Tibial artery (tissue), 4 donors: ENCODE measurements around the gene PCDHA8.
"Not testable (repeated sequence)": the region's sequence is repeated elsewhere in the genome, so short reads cannot be mapped to it uniquely, and the experiment has no call there.

Experiments used
- DNase-seq, 2 donors: peaks; one replicate each; pipeline ENCODE4 v3.0.0-alpha.2; 2019
- H3K27ac ChIP-seq, 2 donors: fragments of 200-600 bp; sonication (generic) in 1 of 2; 1 replicate in 1 of 2; 2 replicates in 1 of 2; pipeline ENCODE4 v1.5.1; 2018 to 2019; ENCODE audit warnings: mild to moderate bottlenecking in 1 of 2
- H3K27me3 ChIP-seq, 2 donors: fragments of 200-600 bp; sonication (generic) in 1 of 2; one replicate each; pipeline versions ENCODE4 v1.5.1 to v1.6.0; 2016 to 2019
- H3K36me3 ChIP-seq, 3 donors: fragments of 200-600 bp; sonication (generic) in 2 of 3; one replicate each; pipeline ENCODE4 v1.5.1; 2016 to 2019; ENCODE audit warnings: mild to moderate bottlenecking in 2 of 3
- H3K4me1 ChIP-seq, 4 donors: fragments of 200-600 bp; sonication (generic) in 2 of 4; 1 replicate in 3 of 4; 2 replicates in 1 of 4; pipeline ENCODE4 v1.5.1; 2016 to 2019
- H3K4me3 ChIP-seq, 2 donors: fragments of 200-600 bp; sonication (generic) in 1 of 2; 1 replicate in 1 of 2; 2 replicates in 1 of 2; pipeline ENCODE4 v1.5.1; 2018 to 2019; ENCODE audit warnings: mild to moderate bottlenecking in 2 of 2
- H3K9me3 ChIP-seq, 3 donors: fragments of 200-600 bp; sonication (generic) in 1 of 3; one replicate each; pipeline ENCODE4 v1.5.1; 2016 to 2019
- intact Hi-C: fragments of 100-400 bp; cut with DNase I; formaldehyde crosslinking; loops from one replicate; pipeline ENCODE4 v1.15.0; 2023; ENCODE audit warnings: low total_unique reads
- TF ChIP-seq, protein P1 (sequence below), 2 experiments: fragments of 200-600 bp in 1 of 2; fragments of 450-650 bp in 1 of 2; IDR thresholded peaks; one replicate each; pipeline ENCODE4 v1.5.1; 2017 to 2019; ENCODE audit warnings: antibody characterized with exemption in 2 of 2, mild to moderate bottlenecking in 1 of 2, moderate library complexity in 1 of 2

The PCDHA8 gene

DNA sequence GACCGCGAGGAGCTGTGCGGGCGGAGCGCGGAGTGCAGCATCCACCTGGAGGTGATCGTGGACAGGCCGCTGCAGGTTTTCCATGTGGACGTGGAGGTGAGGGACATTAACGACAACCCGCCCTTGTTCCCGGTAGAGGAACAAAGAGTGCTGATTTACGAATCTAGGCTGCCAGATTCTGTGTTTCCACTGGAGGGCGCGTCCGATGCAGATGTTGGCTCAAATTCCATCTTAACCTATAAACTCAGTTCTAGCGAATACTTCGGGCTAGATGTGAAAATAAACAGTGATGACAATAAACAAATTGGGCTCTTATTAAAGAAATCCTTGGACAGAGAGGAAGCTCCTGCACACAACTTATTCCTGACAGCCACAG is 12.6 kb upstream of the PCDHA8 start:
- Histone ChIP-seq H3K9me3 (peaks cover 0 to 57% (median 32%) of the 10 kb centered on the region in 3 donors), H3K27me3 (peaks cover 0 to 10% of the 10 kb centered on the region in 2 donors), H3K27ac (no peak overlapping the region), H3K4me1 (no peaks in the 10 kb centered on the region), H3K36me3 (no peaks in the 10 kb centered on the region), H3K4me3 (no peak overlapping the region)
- TF ChIP-seq, protein P1, sequence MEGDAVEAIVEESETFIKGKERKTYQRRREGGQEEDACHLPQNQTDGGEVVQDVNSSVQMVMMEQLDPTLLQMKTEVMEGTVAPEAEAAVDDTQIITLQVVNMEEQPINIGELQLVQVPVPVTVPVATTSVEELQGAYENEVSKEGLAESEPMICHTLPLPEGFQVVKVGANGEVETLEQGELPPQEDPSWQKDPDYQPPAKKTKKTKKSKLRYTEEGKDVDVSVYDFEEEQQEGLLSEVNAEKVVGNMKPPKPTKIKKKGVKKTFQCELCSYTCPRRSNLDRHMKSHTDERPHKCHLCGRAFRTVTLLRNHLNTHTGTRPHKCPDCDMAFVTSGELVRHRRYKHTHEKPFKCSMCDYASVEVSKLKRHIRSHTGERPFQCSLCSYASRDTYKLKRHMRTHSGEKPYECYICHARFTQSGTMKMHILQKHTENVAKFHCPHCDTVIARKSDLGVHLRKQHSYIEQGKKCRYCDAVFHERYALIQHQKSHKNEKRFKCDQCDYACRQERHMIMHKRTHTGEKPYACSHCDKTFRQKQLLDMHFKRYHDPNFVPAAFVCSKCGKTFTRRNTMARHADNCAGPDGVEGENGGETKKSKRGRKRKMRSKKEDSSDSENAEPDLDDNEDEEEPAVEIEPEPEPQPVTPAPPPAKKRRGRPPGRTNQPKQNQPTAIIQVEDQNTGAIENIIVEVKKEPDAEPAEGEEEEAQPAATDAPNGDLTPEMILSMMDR (IDR thresholded peaks at IDR 0.05): no peak
- no peak for DNase-seq
- intact Hi-C loops: no loop called here

DNA sequence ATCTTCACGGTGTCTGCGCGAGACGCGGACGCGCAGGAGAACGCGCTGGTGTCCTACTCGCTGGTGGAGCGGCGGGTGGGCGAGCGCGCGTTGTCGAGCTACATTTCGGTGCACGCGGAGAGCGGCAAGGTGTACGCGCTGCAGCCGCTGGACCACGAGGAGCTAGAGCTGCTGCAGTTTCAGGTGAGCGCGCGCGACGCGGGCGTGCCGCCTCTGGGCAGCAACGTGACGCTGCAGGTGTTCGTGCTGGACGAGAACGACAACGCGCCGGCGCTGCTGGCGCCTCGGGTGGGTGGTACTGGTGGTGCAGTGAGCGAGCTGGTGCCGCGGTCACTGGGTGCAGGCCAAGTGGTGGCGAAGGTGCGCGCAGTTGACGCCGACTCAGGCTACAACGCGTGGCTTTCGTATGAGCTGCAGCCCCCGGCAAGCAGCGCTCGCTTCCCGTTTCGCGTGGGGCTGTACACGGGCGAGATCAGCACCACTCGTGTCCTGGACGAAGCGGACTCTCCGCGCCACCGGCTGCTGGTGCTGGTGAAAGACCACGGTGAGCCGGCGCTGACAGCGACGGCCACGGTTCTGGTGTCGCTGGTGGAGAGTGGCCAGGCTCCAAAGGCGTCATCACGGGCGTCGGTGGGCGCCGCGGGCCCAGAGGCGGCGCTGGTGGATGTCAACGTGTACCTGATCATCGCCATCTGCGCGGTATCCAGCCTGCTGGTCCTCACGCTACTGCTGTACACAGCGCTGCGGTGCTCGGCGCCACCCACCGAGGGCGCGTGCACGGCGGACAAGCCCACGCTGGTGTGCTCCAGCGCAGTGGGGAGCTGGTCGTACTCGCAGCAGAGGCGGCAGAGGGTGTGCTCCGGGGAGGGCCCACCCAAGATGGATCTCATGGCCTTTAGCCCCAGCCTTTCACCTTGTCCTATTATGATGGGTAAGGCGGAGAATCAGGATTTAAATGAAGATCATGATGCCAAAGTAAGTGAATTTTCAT is 11.2 kb upstream of the PCDHA8 start:
- intact Hi-C loops, DNase-seq, H3K4me3 ChIP-seq, H3K27ac ChIP-seq, H3K36me3 ChIP-seq, H3K27me3 ChIP-seq, H3K4me1 ChIP-seq: not testable (repeated sequence)
- peaks cover 0 to 63% (median 36%) of the 10 kb centered on the region in 3 donors for H3K9me3 ChIP-seq

DNA sequence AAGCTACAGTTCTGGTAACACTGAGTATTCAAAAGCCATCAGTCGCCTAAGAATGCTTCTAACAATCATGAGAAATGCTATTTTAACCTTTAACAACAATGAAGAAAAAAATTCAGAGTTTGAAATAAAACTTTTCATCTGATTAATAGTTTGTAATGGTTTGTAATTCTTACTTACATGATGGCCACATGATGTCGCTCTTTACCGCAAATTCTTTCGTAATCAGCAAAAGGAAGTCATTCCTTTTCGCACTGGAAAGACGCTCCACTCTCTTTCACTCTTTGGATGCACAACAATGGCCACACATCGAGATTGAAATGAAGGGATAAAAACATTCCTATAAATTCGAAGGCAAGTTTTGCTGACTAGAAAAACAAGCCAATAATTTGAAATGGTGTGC is 7.0 kb upstream of the PCDHA8 start, which contains the start of gene PCDHA7:
TSS of gene PCDHA7 (plus strand) at position 277 of the 400 bp plus-strand sequence. CDS start at position 392, 115 bp downstream.
- peaks cover 0 to 3% (median 0%) of the 10 kb centered on the region in 3 donors for H3K36me3 ChIP-seq
- H3K4me1 ChIP-seq: no peaks in the 10 kb centered on the region
- H3K9me3 ChIP-seq: peaks cover 0 to 60% (median 33%) of the 10 kb centered on the region in 3 donors
- intact Hi-C loops: no loop called here
- peak within 1 kb of the TSS in 1 of 2 donors; percentile 9 for H3K4me3 ChIP-seq
- H3K27me3 ChIP-seq: peaks cover 0 to 12% of the 10 kb centered on the region in 2 donors
- no peak for DNase-seq
- H3K27ac ChIP-seq: no peak within 1 kb of the TSS
- TF ChIP-seq, protein P1 (IDR thresholded peaks at IDR 0.05): no peak

DNA sequence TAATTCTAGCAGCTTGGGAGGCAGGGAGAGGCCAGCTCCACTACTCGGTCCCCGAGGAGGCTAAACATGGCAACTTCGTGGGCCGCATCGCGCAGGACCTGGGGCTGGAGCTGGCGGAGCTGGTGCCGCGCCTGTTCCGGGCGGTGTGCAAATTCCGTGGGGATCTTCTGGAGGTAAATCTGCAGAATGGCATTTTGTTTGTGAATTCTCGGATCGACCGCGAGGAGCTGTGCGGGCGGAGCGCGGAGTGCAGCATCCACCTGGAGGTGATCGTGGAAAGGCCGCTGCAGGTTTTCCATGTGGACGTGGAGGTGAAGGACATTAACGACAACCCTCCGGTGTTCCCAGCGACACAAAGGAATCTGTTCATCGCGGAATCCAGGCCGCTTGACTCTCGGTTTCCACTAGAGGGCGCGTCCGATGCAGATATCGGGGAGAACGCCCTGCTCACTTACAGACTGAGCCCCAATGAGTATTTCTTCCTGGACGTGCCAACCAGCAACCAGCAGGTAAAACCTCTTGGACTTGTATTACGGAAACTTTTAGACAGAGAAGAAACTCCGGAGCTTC is 6.5 kb upstream of the PCDHA8 start:
- intact Hi-C loops, H3K4me1 ChIP-seq, DNase-seq, H3K27ac ChIP-seq, H3K36me3 ChIP-seq: not testable (repeated sequence)
- peak overlapping the region in 1 of 2 donors; percentile 9 for H3K4me3 ChIP-seq
- peaks cover 0 to 55% (median 31%) of the 10 kb centered on the region in 3 donors for H3K9me3 ChIP-seq
- H3K27me3 ChIP-seq: peaks cover 0 to 12% of the 10 kb centered on the region in 2 donors

DNA sequence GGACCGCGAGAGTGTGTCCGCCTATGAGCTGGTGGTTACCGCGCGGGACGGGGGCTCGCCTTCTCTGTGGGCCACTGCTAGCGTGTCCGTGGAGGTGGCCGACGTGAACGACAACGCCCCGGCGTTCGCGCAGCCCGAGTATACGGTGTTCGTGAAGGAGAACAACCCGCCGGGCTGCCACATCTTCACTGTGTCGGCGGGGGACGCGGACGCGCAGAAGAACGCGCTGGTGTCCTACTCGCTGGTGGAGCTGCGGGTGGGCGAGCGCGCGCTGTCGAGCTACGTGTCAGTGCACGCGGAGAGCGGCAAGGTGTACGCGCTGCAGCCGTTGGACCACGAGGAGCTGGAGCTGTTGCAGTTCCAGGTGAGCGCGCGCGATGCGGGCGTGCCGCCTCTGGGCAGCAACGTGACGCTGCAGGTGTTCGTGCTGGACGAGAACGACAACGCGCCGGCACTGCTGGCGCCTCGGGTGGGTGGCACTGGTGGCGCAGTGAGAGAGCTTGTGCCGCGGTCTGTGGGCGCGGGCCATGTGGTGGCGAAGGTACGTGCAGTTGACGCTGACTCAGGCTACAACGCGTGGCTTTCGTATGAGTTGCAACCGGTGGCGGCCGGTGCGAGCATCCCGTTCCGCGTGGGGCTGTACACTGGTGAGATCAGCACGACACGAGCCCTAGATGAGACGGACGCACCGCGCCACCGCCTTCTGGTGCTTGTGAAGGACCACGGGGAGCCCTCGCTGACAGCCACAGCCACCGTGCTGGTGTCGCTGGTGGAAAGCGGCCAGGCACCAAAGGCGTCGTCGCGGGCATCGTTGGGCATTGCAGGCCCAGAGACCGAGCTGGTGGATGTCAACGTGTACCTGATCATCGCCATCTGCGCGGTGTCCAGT is 5.1 kb upstream of the PCDHA8 start:
- no peaks in the 10 kb centered on the region for H3K4me1 ChIP-seq
- TF ChIP-seq, protein P1 (IDR thresholded peaks at IDR 0.05): no peak
- H3K36me3 ChIP-seq: peaks cover 0 to 3% (median 0%) of the 10 kb centered on the region in 3 donors
- peaks cover 0 to 47% (median 29%) of the 10 kb centered on the region in 3 donors for H3K9me3 ChIP-seq
- peaks cover 0 to 12% of the 10 kb centered on the region in 2 donors for H3K27me3 ChIP-seq
- H3K27ac ChIP-seq: no peak overlapping the region
- DNase-seq: no peak
- H3K4me3 ChIP-seq: no peak overlapping the region
- intact Hi-C loops: no loop called here
